H1 (cell line): Measurements from ENCODE around the gene UPK2. TPM values are rescaled to one million over a fixed set of nuclear protein-coding genes. Genes with fewer than 3 reads are reported as not detected.

Experiments used
- CTCF ChIA-PET: fragments of 300-600 bp; sonication (Branson Sonifier 250); formaldehyde crosslinking; loops from one replicate; lab custom pipeline; 2021; ENCODE audit not compliant: partially characterized antibody; lab: Charles Lee
- POLR2A ChIA-PET: fragments of 300-600 bp; sonication (Branson Sonifier 250); formaldehyde crosslinking; loops from one replicate; lab custom pipeline; 2021; ENCODE audit warnings: inconsistent platforms; ENCODE audit not compliant: partially characterized antibody; lab: Charles Lee
- DNase-seq, 2 experiments: peaks; one replicate each; pipeline versions ENCODE4 v3.0.0 to v3.0.0-alpha.2; 2010 to 2022; ENCODE audit warnings: low spot score in 2 of 2, low read depth in 1 of 2, mixed read lengths in 1 of 2
- FAIRE-seq: peaks from 2 replicates; lab custom pipeline; 2011; peaks lifted over from hg19 to GRCh38; lab: Jason Lieb, UNC
- H2AFZ ChIP-seq: 2 replicates; pipeline ENCODE4 v1.8.1; 2012; ENCODE audit warnings: low read length, inconsistent platforms
- H2AK5ac ChIP-seq: 2 replicates; pipeline ENCODE4 v1.6.1; 2013; ENCODE audit warnings: low read depth, low read length
- H2BK120ac ChIP-seq: replicated peaks from 2 replicates; pipeline ENCODE3; 2013; ENCODE audit warnings: low read depth, low read length, inconsistent platforms
- H2BK12ac ChIP-seq: 2 replicates; pipeline ENCODE4 v1.6.1; 2013; ENCODE audit warnings: low read depth, low read length
- H2BK15ac ChIP-seq: 2 replicates; pipeline ENCODE4 v1.6.1; 2013; ENCODE audit warnings: low read length
- H2BK20ac ChIP-seq: 2 replicates; pipeline ENCODE4 v1.6.1; 2013; ENCODE audit warnings: low read length
- H2BK5ac ChIP-seq: 2 replicates; pipeline ENCODE4 v1.6.1; 2013; ENCODE audit warnings: low read depth, low read length
- H3K14ac ChIP-seq: 2 replicates; pipeline ENCODE4 v1.6.1; 2013; ENCODE audit warnings: inconsistent platforms; ENCODE audit not compliant: insufficient read length
- H3K18ac ChIP-seq: 2 replicates; pipeline ENCODE4 v1.6.1; 2013; ENCODE audit warnings: low read length; ENCODE audit errors: extremely low read depth
- H3K23ac ChIP-seq: 2 replicates; pipeline ENCODE4 v1.6.1; 2013; ENCODE audit warnings: inconsistent platforms; ENCODE audit not compliant: insufficient read length
- H3K23me2 ChIP-seq: 2 replicates; pipeline ENCODE4 v1.6.1; 2013; ENCODE audit warnings: low read depth, low read length
- H3K27ac ChIP-seq: 2 replicates; pipeline ENCODE4 v1.6.1; 2011; ENCODE audit warnings: low read depth, low read length, inconsistent platforms
- H3K27me3 ChIP-seq, 4 experiments: replicated peaks in 1 of 4; 1 replicate in 1 of 4; 2 replicates in 3 of 4; pipeline versions ENCODE4 v1.6.1 to v1.8.1; 2011 to 2013; ENCODE audit warnings: low read length in 3 of 4, mild to moderate bottlenecking in 3 of 4, inconsistent platforms in 2 of 4, mixed read lengths in 2 of 4, moderate library complexity in 1 of 4; ENCODE audit not compliant: control insufficient read depth in 3 of 4, insufficient read depth in 3 of 4; ENCODE audit errors: extremely low read depth in 1 of 4
- H3K36me3 ChIP-seq, 4 experiments: 2 replicates each; pipeline versions ENCODE4 v1.6.1 to v1.8.1; 2011 to 2013; ENCODE audit warnings: mild to moderate bottlenecking in 4 of 4, low read length in 3 of 4, moderate library complexity in 2 of 4, control low read depth in 1 of 4, inconsistent platforms in 1 of 4; ENCODE audit not compliant: insufficient read depth in 4 of 4, control insufficient read depth in 2 of 4
- H3K4ac ChIP-seq: replicated peaks from 2 replicates; pipeline ENCODE3; 2013; ENCODE audit warnings: low read length, low read depth, mixed read lengths, inconsistent platforms; ENCODE audit not compliant: insufficient read length
- H3K4me1 ChIP-seq, 4 experiments: replicated peaks in 1 of 4; 1 replicate in 1 of 4; 2 replicates in 3 of 4; pipeline versions ENCODE4 v1.6.1 to v1.8.1; 2011 to 2013; ENCODE audit warnings: low read length in 3 of 4, inconsistent platforms in 2 of 4, mixed read lengths in 1 of 4; ENCODE audit not compliant: insufficient read depth in 4 of 4, control insufficient read depth in 3 of 4
- H3K4me2 ChIP-seq, 2 experiments: 2 replicates each; pipeline versions ENCODE4 v1.6.1 to v1.8.1; 2011 to 2013; ENCODE audit warnings: low read depth in 2 of 2, low read length in 2 of 2, control low read depth in 1 of 2, inconsistent platforms in 1 of 2, mild to moderate bottlenecking in 1 of 2; ENCODE audit not compliant: insufficient read depth in 1 of 2
- H3K4me3 ChIP-seq, 4 experiments: fragments of 200-600, 300-600 bp in 1 of 4; sonication (generic), shearing (Covaris generic), sonication (Bioruptor Twin) in 1 of 4; 2 replicates each; pipeline versions ENCODE4 v1.5.1 to v1.8.1; 2011 to 2016; ENCODE audit warnings: low read length in 4 of 4, low read depth in 3 of 4, control low read depth in 2 of 4, inconsistent platforms in 2 of 4, mild to moderate bottlenecking in 2 of 4, mixed read lengths in 1 of 4, moderate library complexity in 1 of 4; ENCODE audit not compliant: insufficient read depth in 2 of 4; ENCODE audit errors: extremely low read depth in 1 of 4
- H3K56ac ChIP-seq: replicated peaks from 2 replicates; pipeline ENCODE3; 2013; ENCODE audit warnings: low read depth, mild to moderate bottlenecking, mixed read lengths, low read length, inconsistent platforms; ENCODE audit not compliant: insufficient read length
- H3K79me1 ChIP-seq: 2 replicates; pipeline ENCODE4 v1.6.1; 2013; ENCODE audit warnings: low read depth, low read length, control low read depth
- H3K79me2 ChIP-seq, 2 experiments: 2 replicates each; pipeline versions ENCODE4 v1.6.1 to v1.8.1; 2012 to 2013; ENCODE audit warnings: low read length in 2 of 2, mild to moderate bottlenecking in 2 of 2, inconsistent platforms in 1 of 2; ENCODE audit not compliant: insufficient read depth in 2 of 2, control insufficient read depth in 1 of 2
- H3K9ac ChIP-seq, 4 experiments: replicated peaks in 1 of 4; 1 replicate in 1 of 4; 2 replicates in 3 of 4; pipeline versions ENCODE4 v1.6.1 to v1.8.1; 2011 to 2013; ENCODE audit warnings: low read depth in 3 of 4, low read length in 3 of 4, control low read depth in 2 of 4, mild to moderate bottlenecking in 2 of 4, moderate library complexity in 2 of 4, inconsistent platforms in 1 of 4; ENCODE audit errors: extremely low read depth in 1 of 4
- H3K9me3 ChIP-seq, 2 experiments: 2 replicates each; pipeline versions ENCODE4 v1.6.1 to v1.8.1; 2012 to 2013; ENCODE audit warnings: mild to moderate bottlenecking in 2 of 2, moderate library complexity in 2 of 2, control low read depth in 1 of 2, inconsistent platforms in 1 of 2, low read depth in 1 of 2, low read length in 1 of 2, mixed read lengths in 1 of 2; ENCODE audit not compliant: insufficient read depth in 2 of 2
- H4K20me1 ChIP-seq, 2 experiments: replicated peaks in 1 of 2; 2 replicates each; pipeline versions ENCODE3 to v1.8.1; 2011 to 2013; ENCODE audit warnings: inconsistent platforms in 2 of 2, low read length in 2 of 2, mild to moderate bottlenecking in 1 of 2; ENCODE audit not compliant: insufficient read depth in 2 of 2, control insufficient read depth in 1 of 2
- H4K5ac ChIP-seq: 2 replicates; pipeline ENCODE4 v1.6.1; 2013; ENCODE audit warnings: low read length, low read depth, mixed read lengths, inconsistent platforms; ENCODE audit not compliant: insufficient read length
- H4K8ac ChIP-seq: 2 replicates; pipeline ENCODE4 v1.8.0; 2013; ENCODE audit warnings: mild to moderate bottlenecking, moderate library complexity, low read length, inconsistent platforms; ENCODE audit not compliant: insufficient read depth; ENCODE audit errors: extremely low read depth
- H4K91ac ChIP-seq: replicated peaks from 2 replicates; pipeline ENCODE3; 2013; ENCODE audit warnings: low read length, mixed read lengths, inconsistent platforms; ENCODE audit not compliant: insufficient read length
- BCL11A ChIP-seq, 2 experiments: IDR thresholded peaks; one replicate each; pipeline ENCODE4 v1.6.1; 2011; ENCODE audit warnings: low read depth in 2 of 2, low read length in 2 of 2, mild to moderate bottlenecking in 2 of 2
- CHD2 ChIP-seq: IDR thresholded peaks from 2 replicates; pipeline ENCODE4 v1.6.1; 2012; ENCODE audit warnings: low read length, improper control_type of control experiment
- CTBP2 ChIP-seq: IDR thresholded peaks from 2 replicates; pipeline ENCODE4 v1.7.0; 2011; ENCODE audit warnings: borderline replicate concordance, mild to moderate bottlenecking, moderate library complexity, mixed read lengths, low read length; ENCODE audit not compliant: insufficient read depth, insufficient read length
- EP300 ChIP-seq, 2 experiments: IDR thresholded peaks; 1 replicate in 1 of 2; 2 replicates in 1 of 2; pipeline ENCODE4 v1.6.1; 2011 to 2012; ENCODE audit warnings: low read depth in 2 of 2, low read length in 2 of 2, mild to moderate bottlenecking in 2 of 2, borderline replicate concordance in 1 of 2, inconsistent platforms in 1 of 2, moderate library complexity in 1 of 2
- GABPA ChIP-seq: IDR thresholded peaks from 2 replicates; pipeline ENCODE4 v1.6.1; 2011; ENCODE audit warnings: mild to moderate bottlenecking, low read length, moderate library complexity, borderline replicate concordance; ENCODE audit not compliant: insufficient read depth
- POLR2AphosphoS5 ChIP-seq: IDR thresholded peaks from 2 replicates; pipeline ENCODE4 v1.6.1; 2011; ENCODE audit warnings: low read depth, low read length
- RAD21 ChIP-seq, 2 experiments: IDR thresholded peaks in 1 of 2; conservative IDR thresholded peaks in 1 of 2; 2 replicates each; pipeline ENCODE4 v1.6.1; 2011; ENCODE audit warnings: low read depth in 2 of 2, low read length in 2 of 2, improper control_type of control experiment in 1 of 2, inconsistent platforms in 1 of 2, mild to moderate bottlenecking in 1 of 2, moderate library complexity in 1 of 2
- SP1 ChIP-seq: IDR thresholded peaks from 2 replicates; pipeline ENCODE4 v1.6.1; 2011; ENCODE audit warnings: low read depth, low read length
- TEAD4 ChIP-seq: IDR thresholded peaks from 2 replicates; pipeline ENCODE4 v1.6.1; 2012; ENCODE audit warnings: low read depth, low read length, inconsistent platforms, mixed read lengths
- WGBS, 2 experiments: shearing (Covaris generic) in 1 of 2; methylation state at CpG; one replicate each; pipeline versions ENCODE4 v1.1.6 to v1.1.7; 2013 to 2015; ENCODE audit warnings: low lambda C conversion rate in 2 of 2, mixed read lengths in 2 of 2, inconsistent platforms in 1 of 2, low coverage in 1 of 2, missing lambda C conversion rate in 1 of 2; ENCODE audit not compliant: insufficient replicate concordance in 2 of 2, insufficient coverage in 1 of 2, insufficient read length in 1 of 2; ENCODE audit errors: extremely low coverage in 1 of 2, missing lambda C conversion rate in 1 of 2; 5-methylcytosine and 5-hydroxymethylcytosine counted together
- polyA plus RNA-seq, 7 experiments: library from polyadenylated mRNA; depleted of rRNA in 3 of 7; stranded (reverse) in 5 of 7; unstranded in 2 of 7; fragments of >200 nt in 5 of 7; fragments of 200-250 nt in 2 of 7; gene quantifications; 1 replicate in 5 of 7; 2 replicates in 1 of 7; 4 replicates in 1 of 7; pipeline versions ENCODE4 v1.2.1 to v1.2.3, GENCODE V29; 2011 to 2013; ENCODE audit warnings: missing spikeins in 2 of 7, mixed read lengths in 2 of 7
- total RNA-seq: library from RNA; stranded (reverse); fragmentation: NEBNext Ultra II Directional; extraction: Animal tissue kit (Norgen Biotek cat#: 25700); gene quantifications from 2 replicates; pipeline ENCODE4 v1.2.1, GENCODE V29; 2021

Gene UPK2
- total and polyA plus RNA-seq, 2 of the 8 experiments (the other 6 are each of a cell fraction or from before 2014, with no cell fraction given) = 0.76 TPM; not detected in 1

GRCh38 chr11:118921929-118922744 is 34.0 kb upstream of the UPK2 start:
- Histone ChIP-seq H3K4me3 (peak overlapping the region; percentile 10 to 93 (median 33); a peak in 6 of 8 replicates), H4K8ac (no peak overlapping the region; the same call in 1 of the 2 replicates), H2BK20ac (peak overlapping the region; percentile 94; the same call in 1 of the 2 replicates), H2BK12ac (peak overlapping the region; percentile 86; the same call in 1 of the 2 replicates), H3K18ac (peak overlapping the region; percentile 98), H3K23me2 (peaks cover 14% of the 10 kb centered on the region), H4K5ac (peak overlapping the region; percentile 78), H3K56ac (peak overlapping the region; percentile 47), H2BK15ac (peak overlapping the region; percentile 29; the same call in 1 of the 2 replicates), H3K9ac (peak overlapping the region in 2 of 4 experiments; percentile 28 to 38; a peak in 4 of 7 replicates), H3K4me2 (peak overlapping the region; percentile 70 to 99), H2AFZ (no peak overlapping the region), H3K79me1 (peaks cover 22% of the 10 kb centered on the region), H3K23ac (no peak overlapping the region), H3K27ac (peak overlapping the region; percentile 62; the same call in 1 of the 2 replicates), H3K9me3 (no peaks in the 10 kb centered on the region), H3K4me1 (peaks cover 28 to 75% (median 64%) of the 10 kb centered on the region in 4 experiments), H3K36me3 (no peaks in the 10 kb centered on the region; a peak in 1 of 8 replicates), H3K4ac (peak overlapping the region; percentile 72), H3K27me3 (no peaks in the 10 kb centered on the region; a peak in 1 of 7 replicates), H2AK5ac (peak overlapping the region; percentile 75; the same call in 1 of the 2 replicates), H4K91ac (peak overlapping the region; percentile 89), H4K20me1 (peaks cover 13 to 25% of the 10 kb centered on the region in 2 experiments), H3K79me2 (peaks cover 26 to 77% of the 10 kb centered on the region in 2 experiments), H2BK120ac (no peak overlapping the region), H3K14ac (no peak overlapping the region), H2BK5ac (peak overlapping the region; percentile 91; the same call in 1 of the 2 replicates)
- POLR2A ChIA-PET = interaction anchor here (0.8 to 2.1 kb wide), 6 partner anchors 24 to 173 kb away, joined by 3 to 12 read pairs (median 4); partner anchors contain the start of genes CENATAC and CXCR5
- CTCF ChIA-PET = interaction anchor here (1.0 to 2.5 kb wide), 6 partner anchors 27 to 232 kb away, joined by 3 to 8 read pairs (median 4); no protein-coding TSS in a partner anchor
- DNase-seq (peak in 1 of 2 experiments; percentile 73), FAIRE-seq (no peak)
- WGBS, 2 experiments = 50% methylated on average over 12 of the region's 20 CpGs; no CpG with 5 or more reads in 1 of the 2 experiments
- TF ChIP-seq RAD21 (IDR thresholded peaks at IDR 0.05 in 1 of 2, conservative IDR thresholded peaks at IDR 0.05 in 1 of 2; ENCODE audit: low read depth in 2 of 2, low read length in 2 of 2) = peak; percentile 18; a peak in 1 of 4 replicates
- TF ChIP-seq POLR2AphosphoS5 = no peak
- TF ChIP-seq TEAD4 = peak; percentile 69; the same call in 1 of the 2 replicates
- 0 out of 2 replicates have a peak, but pooled peaks have one; percentile 15 for TF ChIP-seq SP1
- peak; percentile 39 for TF ChIP-seq CTBP2
- TF ChIP-seq GABPA = no peak
- 0 out of 2 replicates have a peak, but pooled peaks have one; percentile 42 for TF ChIP-seq CHD2
- peak in 1 of 2 experiments; percentile 38; a peak in 1 of 3 replicates for TF ChIP-seq EP300 (IDR thresholded peaks at IDR 0.05; ENCODE audit: borderline replicate concordance in 1 of 2, low read depth in 2 of 2, low read length in 2 of 2)
- TF ChIP-seq BCL11A (IDR thresholded peaks at IDR 0.05; ENCODE audit: low read depth in 2 of 2, low read length in 2 of 2) = no peak
